Activated naive CD4-positive, alpha-beta T cell treated with anti-CD3 and anti-CD28 coated beads, Interleukin-2, amount 50 U/mL, for 24 hours (primary cell): ENCODE measurements around the gene DCAF16.
A peak's percentile ranks its signal among the peaks of the same experiment; 100 is the strongest.

ENCODE experiments used
- H3K27ac Mint-ChIP-seq: one replicate; pipeline ENCODE4 v1.8.0; 2021; ENCODE audit warnings: mild to moderate bottlenecking, mixed read lengths
- H3K27me3 Mint-ChIP-seq: one replicate; pipeline ENCODE4 v1.8.0; 2021; ENCODE audit warnings: mixed read lengths
- H3K36me3 Mint-ChIP-seq: one replicate; pipeline ENCODE4 v1.8.0; 2021; ENCODE audit warnings: mixed read lengths
- H3K4me1 Mint-ChIP-seq: one replicate; pipeline ENCODE4 v1.8.0; 2021; ENCODE audit warnings: mixed read lengths
- H3K4me3 Mint-ChIP-seq: one replicate; pipeline ENCODE4 v1.8.0; 2021; ENCODE audit warnings: mild to moderate bottlenecking, mixed read lengths
- H3K9me3 Mint-ChIP-seq: one replicate; pipeline ENCODE4 v1.8.0; 2021; ENCODE audit warnings: mixed read lengths

Gene DCAF16

GRCh38 chr4:17805580-17806155 is 4.9 kb downstream of the DCAF16 start:
- peak overlapping the region; percentile 36 for H3K4me3 Mint-ChIP-seq
- H3K27me3 Mint-ChIP-seq, result no peaks in the 10 kb centered on the region
- H3K9me3 Mint-ChIP-seq, result no peaks in the 10 kb centered on the region
- peaks cover 13% of the 10 kb centered on the region for H3K36me3 Mint-ChIP-seq
- H3K27ac Mint-ChIP-seq, result peak overlapping the region; percentile 59
- peaks cover 59% of the 10 kb centered on the region for H3K4me1 Mint-ChIP-seq

GRCh38 chr4:17797808-17798207 is 12.7 kb downstream of the DCAF16 start:
- Mint-ChIP-seq H3K27me3 (no peaks in the 10 kb centered on the region), H3K4me1 (peaks cover 22% of the 10 kb centered on the region), H3K9me3 (no peaks in the 10 kb centered on the region), H3K36me3 (peaks cover 17% of the 10 kb centered on the region), H3K4me3 (no peak overlapping the region), H3K27ac (peak overlapping the region; percentile 30)

GRCh38 chr4:17794730-17795129 is 15.8 kb downstream of the DCAF16 start:
- Mint-ChIP-seq H3K9me3 (no peaks in the 10 kb centered on the region), H3K27me3 (no peaks in the 10 kb centered on the region), H3K4me3 (no peak overlapping the region), H3K4me1 (peaks cover 8% of the 10 kb centered on the region), H3K27ac (no peak overlapping the region), H3K36me3 (peaks cover 12% of the 10 kb centered on the region)

DNA sequence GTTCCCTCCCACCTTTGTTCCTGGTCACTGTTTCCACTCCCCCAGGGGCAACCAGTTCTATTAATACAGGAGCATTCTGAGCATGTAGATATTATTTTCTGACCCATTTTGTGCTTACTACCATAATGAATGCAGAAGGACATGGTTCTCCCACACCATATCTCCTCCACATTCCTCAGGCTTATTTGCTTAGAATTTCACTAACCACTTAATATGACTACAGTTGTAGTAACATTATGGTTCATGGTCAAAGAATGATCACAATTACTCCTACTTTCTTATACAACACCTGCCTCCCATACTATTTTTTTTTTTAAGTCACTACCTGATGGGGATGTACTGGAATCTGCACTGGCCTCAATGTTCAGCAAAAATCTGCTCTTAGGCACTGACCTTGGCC is 21.6 kb downstream of the DCAF16 start:
- Mint-ChIP-seq H3K27me3 (no peaks in the 10 kb centered on the region), H3K27ac (no peak overlapping the region), H3K36me3 (peaks cover 12% of the 10 kb centered on the region), H3K9me3 (no peaks in the 10 kb centered on the region), H3K4me1 (peaks cover 17% of the 10 kb centered on the region), H3K4me3 (no peak overlapping the region)

DNA sequence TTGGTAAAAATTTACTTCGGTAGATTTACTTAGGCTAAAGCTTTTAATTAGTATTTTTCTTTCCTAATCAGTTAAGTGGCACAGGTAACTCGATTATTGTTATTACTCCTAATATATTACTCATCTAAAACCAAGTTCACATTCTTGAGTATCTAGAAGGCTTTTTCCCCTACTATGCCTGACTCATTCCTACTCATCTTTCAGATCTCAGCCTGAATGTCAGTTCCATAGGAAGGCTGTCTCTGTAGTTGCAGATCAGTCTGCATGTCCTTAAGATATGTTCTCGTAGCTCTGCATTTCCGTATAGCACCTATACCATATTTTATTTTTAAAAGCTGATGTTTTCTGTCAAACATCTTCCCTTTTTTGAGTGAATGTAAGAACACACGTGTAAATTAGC is 23.2 kb downstream of the DCAF16 start:
- Mint-ChIP-seq H3K27me3 (peaks cover under 1% of the 10 kb centered on the region), H3K36me3 (peaks cover 7% of the 10 kb centered on the region), H3K9me3 (no peaks in the 10 kb centered on the region), H3K4me3 (no peak overlapping the region), H3K4me1 (peaks cover 17% of the 10 kb centered on the region), H3K27ac (no peak overlapping the region)

GRCh38 chr4:17786567-17786966 is 24.0 kb downstream of the DCAF16 start:
- Mint-ChIP-seq H3K4me3 (no peak overlapping the region), H3K9me3 (no peaks in the 10 kb centered on the region), H3K27me3 (peaks cover 7% of the 10 kb centered on the region), H3K27ac (no peak overlapping the region), H3K4me1 (peaks cover 24% of the 10 kb centered on the region), H3K36me3 (peaks cover 6% of the 10 kb centered on the region)

DNA sequence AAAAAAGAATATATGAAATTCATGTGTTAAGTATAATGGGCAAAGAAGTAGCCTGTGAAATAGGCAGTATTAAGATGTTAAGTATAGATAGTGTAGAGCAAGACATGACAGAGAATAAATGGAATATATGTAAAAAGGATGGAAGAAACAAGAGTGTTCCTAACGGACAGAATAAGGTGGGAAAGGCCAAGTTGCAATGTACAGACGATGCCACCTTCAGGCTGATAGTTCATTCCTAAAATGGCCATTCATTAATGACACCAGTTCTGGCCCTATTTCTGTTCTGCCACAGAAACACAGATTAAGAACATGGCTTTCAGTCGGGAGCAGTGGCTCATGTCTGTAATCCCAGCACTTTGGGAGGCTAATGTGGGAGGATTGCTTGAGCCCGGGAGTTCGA is 24.7 kb downstream of the DCAF16 start:
- H3K27ac Mint-ChIP-seq, result no peak overlapping the region
- no peak overlapping the region for H3K4me3 Mint-ChIP-seq
- H3K9me3 Mint-ChIP-seq, result no peaks in the 10 kb centered on the region
- peaks cover 25% of the 10 kb centered on the region for H3K4me1 Mint-ChIP-seq
- peaks cover 6% of the 10 kb centered on the region for H3K36me3 Mint-ChIP-seq
- H3K27me3 Mint-ChIP-seq, result peaks cover 8% of the 10 kb centered on the region

DNA sequence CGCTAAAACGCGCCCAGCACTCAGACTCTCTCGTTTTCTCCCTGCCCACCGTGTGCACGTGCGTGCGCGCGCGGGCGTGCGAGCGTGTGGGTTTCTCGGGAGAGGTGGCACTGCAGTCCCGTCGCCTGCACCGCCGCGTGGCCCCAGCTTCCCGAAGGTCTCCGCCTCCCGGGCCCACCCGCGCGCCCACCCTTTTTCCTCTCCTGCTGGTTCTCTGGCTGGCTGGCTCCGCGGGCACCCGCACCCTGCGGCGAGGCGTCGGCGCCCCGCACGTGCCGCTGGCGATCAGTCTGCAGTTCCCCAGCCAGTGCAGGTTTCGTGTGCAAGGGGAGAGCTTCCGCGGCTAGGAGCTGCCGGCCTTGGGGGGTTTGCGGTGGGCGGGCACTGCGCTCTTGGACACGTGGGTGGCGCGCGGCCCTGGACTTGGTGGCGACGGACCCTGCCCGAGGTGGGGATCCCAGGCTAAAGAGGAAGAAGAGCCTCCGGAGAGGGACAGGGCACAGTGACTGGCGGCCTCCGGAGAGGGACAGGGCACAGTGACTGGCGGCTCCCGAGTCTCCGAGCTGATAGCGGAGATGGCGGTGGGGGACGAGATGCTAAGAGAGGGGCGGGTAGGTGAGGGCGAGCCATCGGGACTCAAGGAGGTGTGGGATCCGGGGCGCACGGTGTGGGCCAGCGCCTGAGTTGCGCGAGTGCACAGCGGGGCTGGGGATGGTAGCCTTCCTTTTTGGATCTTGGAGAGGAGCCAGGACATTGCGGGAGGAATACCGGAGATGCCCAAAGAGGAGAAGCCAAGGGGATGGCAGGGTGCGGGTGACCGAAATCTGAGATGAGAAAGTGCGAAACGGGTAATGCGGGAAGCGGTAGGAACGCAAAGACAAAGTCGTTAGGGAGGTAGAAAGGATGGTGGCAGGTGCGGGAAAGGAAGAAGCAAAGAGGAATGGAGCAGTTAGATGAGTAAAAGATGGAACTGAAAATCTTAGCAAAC is 29.0 kb downstream of the DCAF16 start, which contains the start of gene FAM184B:
Gene FAM184B (minus strand): TSS at position 322 of the 988 bp plus-strand sequence. CDS start 322 bp downstream, outside the sequence.
- H3K9me3 Mint-ChIP-seq, result no peaks in the 10 kb centered on the region
- H3K4me3 Mint-ChIP-seq, result peak within 1 kb of the TSS; percentile 3
- H3K36me3 Mint-ChIP-seq, result no peaks in the 10 kb centered on the region
- peaks cover 15% of the 10 kb centered on the region for H3K4me1 Mint-ChIP-seq
- no peak within 1 kb of the TSS for H3K27ac Mint-ChIP-seq
- H3K27me3 Mint-ChIP-seq, result peaks cover 23% of the 10 kb centered on the region

- no peak overlapping the region for H3K27ac Mint-ChIP-seq
- peaks cover 24% of the 10 kb centered on the region for H3K27me3 Mint-ChIP-seq
- no peak overlapping the region for H3K4me3 Mint-ChIP-seq
- no peaks in the 10 kb centered on the region for H3K9me3 Mint-ChIP-seq
- H3K4me1 Mint-ChIP-seq, result peaks cover 10% of the 10 kb centered on the region
- H3K36me3 Mint-ChIP-seq, result no peaks in the 10 kb centered on the region
These were observed 29.9 kb downstream of the DCAF16 start for GRCh38 chr4:17780501-17781299.

DNA sequence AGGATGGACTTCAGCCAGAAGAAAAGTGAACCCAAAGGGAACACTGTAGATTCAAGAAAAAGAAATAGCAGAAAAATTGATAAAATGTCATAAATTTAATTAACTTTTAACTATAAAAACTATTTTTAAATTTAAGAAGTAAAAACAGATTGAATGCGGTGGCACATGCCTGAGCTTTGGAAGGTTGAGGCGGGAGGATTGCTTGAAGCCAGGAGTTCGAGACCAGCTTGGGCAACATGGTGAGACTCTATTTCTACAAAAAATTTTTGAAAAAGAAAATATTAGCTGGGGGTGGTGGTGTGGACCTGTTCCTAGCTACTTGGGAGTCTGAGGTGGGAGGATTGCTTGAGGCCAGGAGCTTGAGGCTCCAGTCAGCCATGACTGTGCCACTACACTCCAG is 32.1 kb downstream of the DCAF16 start:
- no peak overlapping the region for H3K4me3 Mint-ChIP-seq
- no peak overlapping the region for H3K27ac Mint-ChIP-seq
- H3K27me3 Mint-ChIP-seq, result peaks cover 27% of the 10 kb centered on the region
- no peaks in the 10 kb centered on the region for H3K36me3 Mint-ChIP-seq
- peaks cover 8% of the 10 kb centered on the region for H3K4me1 Mint-ChIP-seq
- no peaks in the 10 kb centered on the region for H3K9me3 Mint-ChIP-seq

GRCh38 chr4:17773135-17773698 is 37.3 kb downstream of the DCAF16 start:
- H3K4me1 Mint-ChIP-seq, result no peaks in the 10 kb centered on the region
- no peaks in the 10 kb centered on the region for H3K9me3 Mint-ChIP-seq
- H3K4me3 Mint-ChIP-seq, result no peak overlapping the region
- H3K27ac Mint-ChIP-seq, result no peak overlapping the region
- H3K27me3 Mint-ChIP-seq, result peaks cover 7% of the 10 kb centered on the region
- H3K36me3 Mint-ChIP-seq, result no peaks in the 10 kb centered on the region

DNA sequence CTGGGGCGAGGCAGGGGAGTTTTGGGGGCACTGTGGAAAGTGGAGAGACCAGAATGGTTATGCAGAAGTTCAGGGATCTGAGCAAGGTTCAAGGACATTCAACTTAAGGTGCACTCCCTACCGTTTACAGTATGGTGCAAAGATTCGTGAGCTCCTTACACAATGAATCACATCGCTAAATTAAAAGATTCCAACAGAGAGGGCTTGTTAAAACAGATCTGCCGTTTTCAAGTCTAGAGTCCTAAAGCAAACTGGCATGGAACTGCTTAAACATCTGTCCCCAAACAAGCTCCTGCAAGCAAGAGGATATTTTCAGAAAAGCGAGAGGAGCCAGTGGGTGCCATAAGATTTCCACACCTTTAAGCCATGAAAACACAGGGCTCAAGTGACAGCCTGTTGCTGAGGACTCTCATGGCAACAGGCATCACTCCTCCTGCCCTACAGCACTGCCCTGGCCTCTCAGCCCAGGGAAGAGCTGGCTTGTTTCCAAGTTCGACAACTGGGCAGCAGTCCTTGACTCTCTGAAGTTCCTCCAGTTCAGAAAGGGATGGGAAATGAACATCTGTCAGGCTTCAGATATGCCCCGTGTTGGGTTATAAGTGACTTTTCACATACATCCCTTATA is 39.2 kb downstream of the DCAF16 start:
- H3K4me3 Mint-ChIP-seq, result no peak overlapping the region
- H3K36me3 Mint-ChIP-seq, result no peaks in the 10 kb centered on the region
- no peaks in the 10 kb centered on the region for H3K4me1 Mint-ChIP-seq
- H3K27me3 Mint-ChIP-seq, result peaks cover 3% of the 10 kb centered on the region
- no peaks in the 10 kb centered on the region for H3K9me3 Mint-ChIP-seq
- H3K27ac Mint-ChIP-seq, result no peak overlapping the region

DNA sequence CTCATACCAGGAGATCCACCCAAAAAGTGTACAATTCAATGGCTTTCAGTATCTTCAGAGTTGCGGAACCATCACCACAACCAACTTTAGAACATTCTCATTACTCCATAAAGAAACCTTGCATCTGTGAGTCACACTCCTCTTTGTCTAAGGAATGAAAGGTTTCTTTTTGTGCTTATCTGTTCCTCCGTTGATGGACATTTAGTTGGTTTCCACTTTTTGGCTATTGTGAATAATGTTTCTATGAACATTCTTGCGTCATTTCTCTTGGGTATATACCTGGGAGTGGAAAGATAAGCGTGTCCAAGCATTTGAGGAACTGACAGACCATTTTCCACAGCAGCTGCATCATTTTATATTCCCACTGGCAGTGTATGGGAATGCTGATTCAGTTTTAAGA is 39.7 kb downstream of the DCAF16 start:
- Mint-ChIP-seq H3K4me3 (no peak overlapping the region), H3K36me3 (no peaks in the 10 kb centered on the region), H3K27me3 (peaks cover 2% of the 10 kb centered on the region), H3K27ac (no peak overlapping the region), H3K4me1 (peaks cover under 1% of the 10 kb centered on the region), H3K9me3 (no peaks in the 10 kb centered on the region)

DNA sequence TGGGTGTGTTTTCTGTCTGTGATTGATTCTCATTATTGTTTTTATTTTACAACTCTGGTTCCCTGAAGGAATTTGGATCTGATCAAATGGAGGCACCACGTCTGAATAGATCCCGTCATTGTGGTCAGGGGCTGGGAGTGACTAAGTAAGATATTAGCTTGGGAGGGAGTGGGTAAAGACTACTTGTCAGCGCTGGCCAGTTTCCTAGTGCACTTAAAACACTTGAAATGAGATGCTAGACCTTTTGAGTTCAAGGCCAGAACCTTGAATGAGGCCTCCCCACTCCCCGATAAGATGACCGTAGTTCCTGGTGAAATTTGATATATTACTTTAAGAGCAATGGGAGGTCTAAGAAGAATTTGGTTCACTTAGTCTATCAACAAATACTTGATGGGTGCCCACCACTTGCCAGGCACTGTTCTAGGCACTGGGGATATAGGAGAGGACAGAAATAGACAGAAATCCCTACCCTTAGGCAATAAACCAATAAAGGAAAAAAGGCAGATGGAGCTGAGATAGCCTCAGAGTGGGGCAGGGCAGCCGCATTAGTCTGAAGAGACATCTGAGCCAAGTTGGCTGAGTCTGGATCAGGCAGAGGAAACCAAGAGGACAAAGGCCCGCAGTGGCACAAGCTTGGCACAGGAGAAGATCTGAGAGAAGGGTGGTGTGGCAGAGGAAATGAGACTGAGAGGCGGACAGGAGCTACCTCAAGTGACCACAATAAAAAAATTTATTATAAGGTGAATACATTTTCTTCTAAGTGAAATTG is 41.0 kb downstream of the DCAF16 start:
- Mint-ChIP-seq H3K4me3 (no peak overlapping the region), H3K4me1 (peaks cover 4% of the 10 kb centered on the region), H3K27me3 (peaks cover 2% of the 10 kb centered on the region), H3K9me3 (no peaks in the 10 kb centered on the region), H3K27ac (no peak overlapping the region), H3K36me3 (no peaks in the 10 kb centered on the region)
